NCI-H82 treated with DMSO at 0.1 percent for 48 hours (cell line): ENCODE measurements around the gene LAIR2.

Source experiments
- DNase-seq: peaks from one replicate; lab custom pipeline; 2025; ENCODE audit not compliant: unreplicated experiment; lab: John Stamatoyannopoulos, UW

The LAIR2 gene

GRCh38 chr19:54532528-54532927 lies 29.9 kb downstream of the LAIR2 start:
- no peak for DNase-seq

GRCh38 chr19:54533476-54533875 lies 30.8 kb downstream of the LAIR2 start:
- no peak for DNase-seq

DNA sequence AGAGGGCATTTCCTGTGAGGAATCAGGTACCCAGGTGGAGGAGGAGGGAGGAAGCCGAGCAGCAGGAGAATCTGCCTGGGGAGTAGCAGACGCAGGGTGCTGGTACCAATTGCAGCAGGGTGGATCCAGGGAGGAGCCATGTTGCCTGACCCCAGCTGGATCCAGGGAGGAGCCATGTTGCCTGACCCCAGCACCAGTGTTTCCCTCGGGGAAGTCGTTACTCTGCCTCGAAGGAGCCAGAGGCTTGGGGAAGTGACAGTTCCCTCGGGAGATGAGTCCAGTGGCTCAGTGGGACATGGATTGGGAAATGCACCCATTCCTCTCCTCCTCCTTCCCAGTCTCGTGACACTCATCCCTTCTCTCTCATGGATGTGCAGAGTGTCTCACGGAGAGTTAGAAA lies 31.5 kb downstream of the LAIR2 start:
- no peak for DNase-seq

- DNase-seq, result no peak
Observed at GRCh38 chr19:54535601-54536000, 33.0 kb downstream of the LAIR2 start.

GRCh38 chr19:54536956-54537355 lies 34.3 kb downstream of the LAIR2 start:
- no peak for DNase-seq

DNA sequence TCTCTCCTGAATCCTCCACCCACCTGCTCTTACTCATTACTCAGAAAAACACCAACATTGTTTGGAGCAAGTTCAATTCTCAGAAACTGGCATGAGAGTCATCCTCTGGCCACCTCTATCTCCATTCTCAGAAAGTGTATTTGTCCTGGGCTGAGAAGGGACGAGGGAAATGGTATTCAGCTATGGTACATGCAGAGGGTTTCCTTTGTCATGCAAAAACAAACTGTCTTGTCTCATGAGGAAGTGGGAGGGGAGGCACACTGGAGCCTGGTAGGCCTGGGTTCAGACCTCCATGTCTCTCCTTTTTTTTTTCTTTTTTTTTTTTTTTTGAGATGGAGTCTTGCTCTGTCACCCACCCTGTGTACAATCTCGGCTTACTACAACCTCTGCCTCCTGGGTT lies 39.1 kb downstream of the LAIR2 start:
- no peak for DNase-seq

DNA sequence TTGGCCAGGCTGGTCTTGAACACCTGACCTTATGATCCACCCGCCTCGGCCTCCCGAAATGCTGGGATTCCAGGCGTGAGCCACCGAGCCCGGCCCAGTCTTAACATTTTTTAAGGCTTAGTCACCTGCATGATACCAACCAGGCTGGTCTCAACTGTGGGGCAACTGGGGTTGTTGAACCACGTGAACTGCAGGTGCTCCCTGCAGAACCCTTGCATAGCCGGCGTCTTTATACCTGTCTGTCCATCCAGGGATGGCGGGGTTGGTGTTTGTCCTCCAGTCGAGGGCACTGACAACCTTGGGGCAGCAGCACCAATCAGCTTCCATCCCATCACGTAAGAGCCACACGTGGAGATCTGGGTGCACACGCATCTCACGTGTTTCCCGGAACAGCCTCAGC lies 46.2 kb downstream of the LAIR2 start:
- DNase-seq, result no peak

- no peak for DNase-seq
Observed at GRCh38 chr19:54549224-54549623, 46.6 kb downstream of the LAIR2 start.

- no peak for DNase-seq
Observed at GRCh38 chr19:54551293-54551692, 48.7 kb downstream of the LAIR2 start.

DNA sequence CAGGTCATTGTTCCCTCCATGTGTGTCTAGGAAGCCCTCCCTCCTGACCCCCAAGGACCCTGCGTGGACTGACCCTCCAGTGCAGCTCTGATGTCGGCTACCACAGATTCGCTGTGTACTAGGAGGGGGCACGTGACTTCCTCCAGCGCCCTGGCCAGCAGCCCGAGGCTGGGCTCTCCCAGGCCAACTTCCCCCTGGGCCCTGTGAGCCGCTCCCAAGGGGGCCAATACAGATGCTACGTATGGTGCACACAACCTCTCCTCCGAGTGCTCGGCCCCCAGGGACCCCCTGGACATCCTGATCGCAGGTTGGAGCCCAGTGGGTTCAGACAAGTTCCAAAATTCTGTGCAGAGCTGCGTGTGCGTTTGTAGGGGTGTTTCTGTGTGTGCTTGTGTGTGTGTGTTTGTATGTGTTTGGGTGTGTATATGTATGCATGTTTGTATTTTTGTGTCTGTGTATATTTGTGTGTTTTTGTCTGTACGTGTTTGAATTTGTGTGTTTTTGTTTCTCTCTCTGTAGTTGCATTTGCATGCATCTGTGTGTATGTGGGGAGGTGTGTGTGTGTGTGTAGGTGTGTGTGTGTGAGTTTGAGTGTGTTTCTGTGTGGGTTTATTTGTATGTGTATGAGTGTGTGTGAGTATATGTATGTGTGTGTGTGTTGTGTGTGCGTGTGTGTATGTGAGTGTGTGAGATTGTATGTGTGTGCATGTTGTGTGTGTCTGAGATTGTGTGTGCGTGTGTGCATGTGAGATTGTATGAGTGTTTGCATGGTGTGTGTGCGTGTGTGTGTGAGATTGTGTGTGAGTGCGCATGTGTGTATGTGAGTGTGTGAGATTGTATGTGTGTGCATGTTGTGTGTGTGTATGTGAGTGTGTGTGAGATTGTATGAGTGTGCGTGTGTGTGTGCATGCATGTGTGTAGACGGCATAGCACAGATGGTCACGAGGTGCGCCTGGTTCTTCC lies 49.6 kb downstream of the LAIR2 start:
- no peak for DNase-seq

- no peak for DNase-seq
Observed at GRCh38 chr19:54552913-54553310, 50.3 kb downstream of the LAIR2 start.

- DNase-seq, result no peak
Observed at GRCh38 chr19:54554006-54554405, 51.4 kb downstream of the LAIR2 start.

GRCh38 chr19:54554896-54555295 lies 52.3 kb downstream of the LAIR2 start:
- DNase-seq, result no peak

DNA sequence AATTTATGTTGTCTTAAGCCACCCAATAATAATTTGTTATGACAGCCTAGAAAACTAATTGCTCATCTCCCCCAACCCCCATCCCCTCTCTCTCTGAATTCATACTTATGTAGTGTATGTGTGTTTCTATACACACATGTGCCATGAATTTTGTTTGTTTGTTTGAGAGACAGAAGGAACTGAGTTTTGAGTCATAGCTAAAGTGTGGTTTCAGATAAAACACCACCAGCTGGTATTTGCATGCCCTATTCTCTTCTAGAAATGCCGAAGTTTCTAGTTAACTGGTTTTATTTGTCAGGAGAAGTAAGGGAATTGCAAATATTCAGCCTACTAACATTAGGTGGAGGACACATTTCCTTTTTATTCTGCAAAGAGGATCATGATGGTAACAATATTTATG lies 53.6 kb downstream of the LAIR2 start:
- DNase-seq, result no peak

GRCh38 chr19:54558339-54558738 lies 55.7 kb downstream of the LAIR2 start:
- no peak for DNase-seq
